ENCODE data around the gene MCL1. TPM values are rescaled to one million over a fixed set of nuclear protein-coding genes. Genes with fewer than 3 reads are reported as not detected.

Gene MCL1
- total and polyA plus RNA-seq, 2 experiments from 2014 or later = 55.3 to 244 TPM

GRCh38 chr1:150567341-150567716 is 12.1 kb downstream of the MCL1 start (continued):
- TF ChIP-seq ZNF462 (CRISPR knock-in tag; IDR thresholded peaks at IDR 0.05) (no peak), POLR2AphosphoS5 (IDR thresholded peaks at IDR 0.05; ENCODE audit: low read depth) (no peak)

GRCh38 chr1:150566589-150567340 is 12.6 kb downstream of the MCL1 start:
- Mint-ChIP-seq H3K9me3 (no peaks in the 10 kb centered on the region), H3K4me3 (peak overlapping the region; percentile 61), H3K36me3 (ENCODE audit: low read depth) (peaks cover 24% of the 10 kb centered on the region; the same call in 2 of the 3 replicates), H3K27ac (peak overlapping the region; percentile 97), H3K27me3 (ENCODE audit: insufficient read depth, low read depth, poor library complexity) (peaks cover 54% of the 10 kb centered on the region), H3K4me1 (peaks cover 69% of the 10 kb centered on the region)
- Histone ChIP-seq H3K36me3 (ENCODE audit: insufficient read depth) (no peaks in the 10 kb centered on the region), H2AFZ (no peak overlapping the region), H3K79me2 (replicated peaks; ENCODE audit: insufficient read depth) (peaks cover 50% of the 10 kb centered on the region), H3K27ac (ENCODE audit: low read depth) (peak overlapping the region; percentile 99), H3K27me3 (ENCODE audit: insufficient read depth) (no peaks in the 10 kb centered on the region), H3K4me1 (ENCODE audit: insufficient read depth) (peaks cover 47% of the 10 kb centered on the region), H3K4me2 (peak overlapping the region; percentile 59), H3K9me2 (ENCODE audit: insufficient read depth) (no peaks in the 10 kb centered on the region), H3F3A (replicated peaks; ENCODE audit: low read depth) (peaks cover 29% of the 10 kb centered on the region), H3K4me3 (peak overlapping the region; percentile 35; the same call in 1 of the 2 replicates), H4K20me1 (replicated peaks; ENCODE audit: insufficient read depth) (no peaks in the 10 kb centered on the region)
- ATAC-seq (no peak), DNase-seq (ENCODE audit: low spot score) (no peak)
- TF ChIP-seq JUNB (IDR thresholded peaks at IDR 0.05; ENCODE audit: unreplicated experiment) (no peak), EZH2phosphoT487 (IDR thresholded peaks at IDR 0.05; ENCODE audit: unreplicated experiment) (no peak), ZNF114 (CRISPR knock-in tag; IDR thresholded peaks at IDR 0.05) (no peak), STAT1 (IDR thresholded peaks at IDR 0.05; ENCODE audit: unreplicated experiment) (no peak), REST (IDR thresholded peaks at IDR 0.05; ENCODE audit: unreplicated experiment) (no peak), ZNF331 (CRISPR knock-in tag; IDR thresholded peaks at IDR 0.05; ENCODE audit: low read depth) (no peak), POLR2AphosphoS5 (IDR thresholded peaks at IDR 0.05; ENCODE audit: low read depth) (no peak), ETS1 (IDR thresholded peaks at IDR 0.05) (no peak), NANOG (IDR thresholded peaks at IDR 0.05; ENCODE audit: borderline replicate concordance) (no peak)

Measured in GM23338 (cell line).